Measurements from ENCODE around the gene GFAP.

- TF ChIP-seq CTCF (IDR thresholded peaks at IDR 0.05) (no peak), POLR2A (IDR thresholded peaks at IDR 0.05) (no peak)
Observed at GRCh38 chr17:44862278-44862914, 52.9 kb downstream of the GFAP start.
